Thyroid gland (tissue), 4 donors: ENCODE measurements around the gene MGAT5B. TPM values are rescaled to one million over a fixed set of nuclear protein-coding genes. Genes with fewer than 3 reads are reported as not detected.

Source experiments
- DNase-seq, 2 donors: peaks; one replicate each; pipeline ENCODE4 v3.0.0-alpha.2; 2019
- H3K27ac ChIP-seq, 3 donors: fragments of 200-600 bp; sonication (generic); 1 replicate in 2 of 3; 2 replicates in 1 of 3; pipeline ENCODE4 v1.5.1; 2016 to 2019; ENCODE audit warnings: mild to moderate bottlenecking in 1 of 3, moderate library complexity in 1 of 3
- H3K27me3 ChIP-seq: fragments of 200-600 bp; sonication (generic); one replicate; pipeline ENCODE4 v1.5.1; 2019
- H3K36me3 ChIP-seq, 2 donors: fragments of 200-600 bp; sonication (generic); one replicate each; pipeline ENCODE4 v1.5.1; 2016 to 2019
- H3K4me1 ChIP-seq, 2 donors: fragments of 200-600 bp; sonication (generic); one replicate each; pipeline ENCODE4 v1.5.1; 2017 to 2019
- H3K4me3 ChIP-seq, 3 donors: fragments of 200-600 bp; sonication (generic); replicated peaks in 1 of 3; 1 replicate in 2 of 3; 2 replicates in 1 of 3; pipeline ENCODE4 v1.5.1; 2016; ENCODE audit warnings: mild to moderate bottlenecking in 1 of 3
- H3K9me3 ChIP-seq: fragments of 200-600 bp; sonication (generic); one replicate; pipeline ENCODE4 v1.5.1; 2017
- CTCF ChIP-seq, 6 experiments: fragments of 200-600 bp in 3 of 6; fragments of 450-650 bp in 3 of 6; sonication (generic) in 3 of 6; IDR thresholded peaks; one replicate each; pipeline ENCODE4 v1.5.1; 2016 to 2019; ENCODE audit warnings: antibody characterized with exemption in 6 of 6, mild to moderate bottlenecking in 2 of 6, inconsistent platforms in 1 of 6, moderate library complexity in 1 of 6
- POLR2A ChIP-seq, 2 donors: fragments of 450-650 bp; IDR thresholded peaks; one replicate each; pipeline ENCODE4 v1.6.1; 2017; ENCODE audit warnings: antibody characterized with exemption in 2 of 2, mild to moderate bottlenecking in 2 of 2, moderate library complexity in 1 of 2
- WGBS, 2 donors: methylation state at CpG; one replicate each; pipeline ENCODE4 v1.1.5; 2017; 5-methylcytosine and 5-hydroxymethylcytosine counted together
- intact Hi-C: fragments of 100-400 bp; cut with DNase I; formaldehyde crosslinking; loops from one replicate; pipeline ENCODE4 v1.15.1; 2023
- total RNA-seq, 4 donors: library from RNA; depleted of rRNA; stranded (reverse); fragments of >200 nt; gene quantifications; one replicate each; pipeline ENCODE4 v1.2.3, GENCODE V29; 2016

The MGAT5B gene
- total RNA-seq, 4 donors from 2014 or later = 0.22 to 7.4 (median 0.73) TPM; not detected in 1

- intact Hi-C loops = no loop called here
- TF ChIP-seq CTCF (IDR thresholded peaks at IDR 0.05) = no peak
- no peak for TF ChIP-seq POLR2A (IDR thresholded peaks at IDR 0.05)
- Histone ChIP-seq H3K27me3 (no peaks in the 10 kb centered on the region), H3K4me3 (no peak overlapping the region), H3K4me1 (no peaks in the 10 kb centered on the region), H3K27ac (no peak overlapping the region), H3K36me3 (no peaks in the 10 kb centered on the region), H3K9me3 (no peaks in the 10 kb centered on the region)
- WGBS, 2 donors = 24 to 36% methylated on average over 6 of the region's 6 CpGs
- no peak for DNase-seq
These were observed 46.7 kb downstream of the MGAT5B start for GRCh38 chr17:76914937-76915336.

- Histone ChIP-seq H3K4me3 (no peak overlapping the region), H3K9me3 (no peaks in the 10 kb centered on the region), H3K4me1 (no peaks in the 10 kb centered on the region), H3K27me3 (no peaks in the 10 kb centered on the region), H3K36me3 (no peaks in the 10 kb centered on the region), H3K27ac (no peak overlapping the region)
- 89 to 93% methylated on average over 27 of the region's 28 CpGs for WGBS, 2 donors
- TF ChIP-seq POLR2A (IDR thresholded peaks at IDR 0.05) = no peak
- no peak for TF ChIP-seq CTCF (IDR thresholded peaks at IDR 0.05)
- DNase-seq = no peak
- intact Hi-C loops = no loop called here
These were observed 47.8 kb downstream of the MGAT5B start for GRCh38 chr17:76915840-76916510.

GRCh38 chr17:76917829-76918228, 49.6 kb downstream of the MGAT5B start:
- 65 to 72% methylated on average over 15 of the region's 15 CpGs for WGBS, 2 donors
- no peak for DNase-seq

DNA sequence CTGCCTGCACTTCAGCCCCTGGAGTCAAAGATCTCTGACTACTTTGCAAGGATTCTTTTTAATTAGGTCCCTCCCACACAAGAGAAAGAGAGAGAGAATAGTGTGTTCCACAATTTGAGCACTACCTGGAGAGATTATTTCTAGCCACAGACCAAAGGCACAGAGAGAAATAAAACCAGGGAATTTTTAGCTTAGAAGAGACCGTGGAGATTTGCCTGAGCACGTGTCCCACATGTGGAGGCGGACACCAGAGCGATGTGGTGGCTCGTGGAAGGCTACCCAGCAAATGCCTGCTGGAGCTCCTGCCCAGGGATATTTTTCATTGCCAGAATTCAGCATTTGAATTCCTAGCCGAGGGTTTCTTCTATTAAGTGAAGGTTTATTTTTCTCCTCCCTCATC, 50.6 kb downstream of the MGAT5B start:
- WGBS, 2 donors = 81 to 82% methylated on average over 6 of the region's 6 CpGs
- no peaks in the 10 kb centered on the region for H3K36me3 ChIP-seq
- no peak overlapping the region for H3K4me3 ChIP-seq
- no peak for DNase-seq
- no peaks in the 10 kb centered on the region for H3K27me3 ChIP-seq
- H3K27ac ChIP-seq = no peak overlapping the region
- intact Hi-C loops = no loop called here
- H3K9me3 ChIP-seq = no peaks in the 10 kb centered on the region
- TF ChIP-seq POLR2A (IDR thresholded peaks at IDR 0.05) (no peak), CTCF (IDR thresholded peaks at IDR 0.05) (no peak)
- no peaks in the 10 kb centered on the region for H3K4me1 ChIP-seq

More at GRCh38 chr17:76917829-76918228, 49.6 kb downstream of the MGAT5B start:
- Histone ChIP-seq H3K27me3 (no peaks in the 10 kb centered on the region), H3K27ac (no peak overlapping the region), H3K36me3 (no peaks in the 10 kb centered on the region), H3K9me3 (no peaks in the 10 kb centered on the region), H3K4me3 (no peak overlapping the region), H3K4me1 (no peaks in the 10 kb centered on the region)
- intact Hi-C loops = no loop called here
- TF ChIP-seq CTCF (IDR thresholded peaks at IDR 0.05) (no peak), POLR2A (IDR thresholded peaks at IDR 0.05) (no peak)

DNA sequence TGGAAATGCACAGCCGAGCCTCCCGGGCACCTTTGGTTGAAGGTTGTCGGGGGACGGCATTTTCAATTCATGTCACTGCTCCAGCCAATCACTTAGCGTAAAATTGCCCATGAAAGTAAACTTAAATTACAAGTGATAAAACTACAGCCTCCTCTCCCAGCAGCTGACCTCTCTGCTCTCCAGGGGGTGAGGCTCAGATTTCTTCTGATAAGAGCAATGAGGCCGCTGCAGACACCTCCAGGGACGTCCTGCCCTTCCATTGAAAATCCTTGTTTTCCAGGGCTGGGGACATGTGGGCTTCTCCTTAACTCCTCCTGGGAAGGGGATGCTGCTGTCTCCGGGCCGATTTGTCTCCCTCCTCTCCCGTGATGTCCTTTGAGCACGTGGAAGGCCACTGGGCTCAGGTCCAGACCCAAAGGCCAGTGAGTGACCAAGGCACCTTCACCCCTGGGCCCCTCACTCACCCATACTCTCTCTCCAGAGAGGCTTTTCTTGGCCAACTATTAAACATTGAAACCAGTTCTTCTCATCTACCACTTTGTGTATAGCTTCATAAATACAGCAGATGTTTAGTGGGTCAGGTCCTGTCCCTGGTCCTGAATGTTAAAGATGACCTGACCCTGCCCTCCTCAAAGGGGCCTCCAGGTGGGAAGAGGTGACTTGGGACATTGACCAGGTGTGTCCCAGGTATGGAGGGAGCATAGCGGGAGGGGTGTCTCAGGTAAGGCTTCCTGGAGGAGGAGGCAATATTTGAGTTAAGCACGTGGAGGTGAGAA, 52.3 kb downstream of the MGAT5B start:
- intact Hi-C loops = no loop called here
- no peaks in the 10 kb centered on the region for H3K36me3 ChIP-seq
- H3K4me3 ChIP-seq = no peak overlapping the region
- H3K9me3 ChIP-seq = no peaks in the 10 kb centered on the region
- 54 to 67% methylated on average over 13 of the region's 13 CpGs for WGBS, 2 donors
- DNase-seq = no peak
- H3K27ac ChIP-seq = no peak overlapping the region
- no peaks in the 10 kb centered on the region for H3K27me3 ChIP-seq
- TF ChIP-seq CTCF (IDR thresholded peaks at IDR 0.05) (no peak), POLR2A (IDR thresholded peaks at IDR 0.05) (no peak)
- no peaks in the 10 kb centered on the region for H3K4me1 ChIP-seq
